ENCODE results near the gene C19orf53.
A peak's percentile ranks its signal among the peaks of the same experiment; 100 is the strongest.

C19orf53 gene

DNA sequence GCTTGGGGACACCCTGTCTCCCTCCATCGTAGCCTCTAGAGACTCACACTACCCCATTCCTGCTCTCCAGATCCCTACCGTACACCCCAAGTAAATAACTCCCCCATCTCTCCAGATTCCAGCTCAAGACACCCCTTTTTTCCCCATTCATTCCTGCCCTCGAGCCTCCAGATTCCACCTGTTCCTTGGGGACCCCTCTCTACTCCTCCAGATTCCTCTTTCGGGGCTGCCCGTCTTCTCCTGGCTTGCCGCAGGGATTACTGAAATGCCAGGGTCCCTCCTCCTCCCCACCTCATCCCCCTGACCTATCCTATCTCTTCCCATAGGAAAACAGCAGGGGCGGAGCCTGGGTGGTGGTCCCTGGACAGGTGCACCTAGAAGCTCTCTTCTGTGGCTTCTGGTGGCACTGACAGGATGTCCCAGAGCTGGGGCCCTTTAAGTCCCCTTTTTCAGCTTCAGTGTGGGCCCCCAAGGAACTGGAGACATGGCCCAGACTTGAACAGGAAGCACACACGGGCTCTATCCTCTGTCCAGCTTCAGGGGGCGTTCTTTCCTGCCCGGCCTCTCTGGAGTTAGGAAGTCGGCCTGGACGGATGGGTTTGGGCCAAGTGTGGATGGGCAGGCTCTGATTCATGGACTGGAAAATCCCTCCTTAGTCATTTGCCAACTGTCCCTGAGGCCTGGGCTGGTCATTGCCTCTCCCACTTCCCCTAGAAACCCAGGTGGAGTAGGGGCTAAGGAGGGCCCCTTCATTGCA is 22.2 kb downstream of the C19orf53 start:
- peak; percentile 61 for DNase-seq

DNA sequence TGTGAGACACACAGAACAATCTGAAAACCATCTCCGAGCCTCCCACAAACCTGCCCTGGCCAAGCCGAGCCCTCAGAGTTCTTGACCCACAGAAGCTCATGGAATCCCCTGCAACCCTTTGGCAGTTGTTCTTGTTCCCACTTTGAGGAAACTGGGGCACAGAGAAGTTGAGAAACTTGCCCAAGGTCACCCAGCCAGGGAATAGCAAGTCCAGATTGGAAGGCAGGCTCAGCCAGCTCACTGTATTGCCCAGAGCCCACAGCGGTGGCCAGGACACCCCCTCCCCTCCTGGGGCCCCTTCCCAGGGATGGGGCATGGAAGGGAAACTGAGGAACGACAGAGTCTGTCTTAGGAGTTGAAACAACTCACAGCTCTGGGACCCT is 22.8 kb downstream of the C19orf53 start:
- DNase-seq = no peak

DNA sequence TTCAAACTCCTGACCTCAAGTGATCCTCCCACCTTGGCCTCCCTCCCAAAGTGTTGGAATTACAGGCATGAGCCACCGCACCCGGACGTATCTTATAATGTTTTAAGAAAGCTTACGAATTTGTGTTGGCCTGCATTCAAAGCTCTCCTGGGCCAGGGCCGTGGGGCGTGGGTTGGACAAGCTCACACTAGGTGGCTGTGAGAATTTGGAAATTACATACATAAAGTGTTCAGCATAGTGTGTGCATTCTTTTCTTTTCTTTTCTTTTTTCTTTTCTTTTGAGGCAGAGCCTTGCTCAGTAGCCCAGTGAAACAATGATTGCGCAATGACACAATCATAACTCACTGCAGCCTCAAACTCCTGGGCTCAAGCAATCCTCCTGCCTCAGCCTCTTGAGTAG is 23.6 kb downstream of the C19orf53 start:
- DNase-seq = peak; percentile 80

DNA sequence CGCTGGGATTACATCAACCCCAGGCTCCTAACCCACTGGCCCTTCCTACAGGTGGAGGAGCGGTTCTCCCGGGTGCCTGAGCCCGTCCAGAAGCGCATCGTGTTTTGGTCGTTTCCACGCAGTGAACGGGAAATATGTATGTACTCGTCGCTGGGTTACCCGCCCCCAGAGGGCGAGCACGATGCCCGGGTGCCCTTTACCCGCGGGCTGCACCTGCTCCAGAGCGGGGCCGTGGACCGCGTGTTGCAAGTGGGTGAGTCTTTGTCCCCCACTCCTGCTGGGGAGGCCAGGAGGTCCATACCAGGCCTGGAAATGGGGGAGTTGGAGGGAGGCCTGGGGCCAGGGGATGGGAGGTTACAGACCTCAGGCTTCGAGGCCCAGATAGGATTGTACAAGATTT is 25.4 kb downstream of the C19orf53 start:
- DNase-seq = no peak

DNA sequence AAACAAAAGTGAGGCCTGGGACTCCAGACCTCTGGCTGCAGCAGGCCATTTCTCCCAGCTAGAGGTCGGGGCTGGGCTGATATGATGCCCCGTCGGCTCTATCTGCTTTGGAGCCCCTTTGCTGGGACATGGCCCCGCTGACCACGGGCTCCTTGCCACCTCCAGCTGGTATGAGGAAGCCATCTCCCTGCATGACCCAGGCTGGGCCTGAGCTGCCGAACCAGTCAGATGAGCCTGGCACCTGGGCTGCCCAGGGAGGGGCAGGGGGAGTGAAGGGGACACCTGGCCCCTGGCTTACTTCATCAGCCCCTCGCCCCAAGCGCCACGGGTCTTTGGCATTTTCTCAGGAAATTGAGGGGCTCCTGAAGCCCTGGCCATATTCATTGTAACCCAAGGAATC is 28.8 kb downstream of the C19orf53 start:
- no peak for DNase-seq

DNA sequence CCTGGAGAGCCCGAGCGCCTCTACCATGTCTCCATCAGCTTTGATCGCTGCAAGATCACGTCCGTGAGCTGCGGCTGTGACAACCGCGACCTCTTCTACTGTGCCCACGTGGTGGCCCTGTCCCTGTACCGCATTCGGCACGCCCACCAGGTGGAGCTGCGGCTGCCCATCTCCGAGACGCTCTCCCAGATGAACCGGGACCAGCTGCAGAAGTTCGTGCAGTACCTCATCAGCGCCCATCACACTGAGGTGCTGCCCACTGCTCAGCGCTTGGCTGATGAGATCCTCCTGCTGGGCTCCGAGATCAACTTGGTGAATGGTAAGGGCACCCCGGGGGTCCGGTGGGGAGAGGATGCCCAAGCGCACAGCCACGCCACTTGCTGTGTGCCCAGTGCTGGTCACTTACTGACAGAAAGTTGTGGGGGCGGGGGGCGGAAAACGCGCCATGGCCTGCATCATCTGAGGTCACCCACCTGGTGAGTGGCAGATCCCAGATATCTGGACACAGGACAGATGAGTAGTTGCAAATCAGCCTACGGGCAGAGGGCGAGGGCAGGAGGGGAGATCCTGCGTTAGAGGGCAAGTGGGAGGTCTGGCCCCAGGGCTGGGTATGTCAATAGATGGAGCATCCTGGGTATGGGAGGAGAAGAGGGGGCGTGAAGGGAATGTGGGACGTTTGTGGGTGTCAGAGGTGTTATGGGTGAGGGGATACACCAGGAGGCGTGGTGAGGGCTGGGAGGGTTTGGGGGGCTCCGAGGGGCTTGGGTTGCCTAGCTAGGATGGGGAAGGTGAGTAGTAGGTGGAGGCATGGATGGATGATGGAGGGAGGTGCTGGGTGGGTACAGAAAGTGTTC is 30.8 kb downstream of the C19orf53 start:
- no peak for DNase-seq

DNA sequence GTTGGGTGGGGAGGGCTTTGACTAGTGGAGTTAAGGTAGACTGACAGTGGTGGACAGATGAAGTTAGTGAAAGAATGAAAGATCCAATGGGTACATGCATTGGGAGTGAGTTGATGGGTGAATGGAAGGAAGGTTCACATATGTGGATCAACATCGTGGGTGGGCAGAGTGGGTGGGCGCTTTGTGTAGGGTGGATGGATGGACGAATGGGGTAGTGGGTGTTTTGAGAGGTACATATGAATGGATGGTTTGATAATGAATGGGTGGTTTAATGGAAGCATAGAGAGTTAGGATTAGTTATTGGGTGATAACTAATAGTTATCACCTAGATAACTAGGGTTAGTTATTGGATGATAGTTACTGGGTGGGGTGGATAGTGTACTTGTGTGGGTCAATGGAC is 32.5 kb downstream of the C19orf53 start:
- DNase-seq = no peak

DNA sequence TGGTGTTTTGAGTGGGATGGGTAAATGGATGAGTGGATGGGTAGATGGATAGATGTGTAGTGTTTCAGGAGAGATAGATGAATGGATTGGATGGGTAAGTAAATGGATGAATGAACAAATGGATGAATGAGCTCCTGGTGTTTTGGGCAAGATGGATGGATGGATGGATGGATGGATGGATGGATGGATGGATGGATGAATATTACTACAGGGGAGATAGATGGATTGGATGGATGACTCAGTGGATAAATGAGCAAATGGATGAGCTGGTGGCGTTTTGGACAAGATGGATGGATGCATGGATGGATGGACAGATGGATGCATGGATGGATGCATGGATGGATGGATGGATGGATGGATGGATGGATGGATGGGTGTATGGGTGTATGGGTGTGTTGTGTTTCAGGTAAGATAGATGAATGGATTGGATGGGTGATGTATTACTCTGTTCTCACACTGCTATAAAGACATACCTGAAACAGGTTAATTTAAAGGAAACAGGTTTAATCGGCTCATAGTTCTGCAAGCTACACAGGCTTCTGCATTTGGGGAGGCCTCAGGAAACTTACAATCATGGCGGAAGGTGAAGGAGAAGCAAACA is 33.3 kb downstream of the C19orf53 start:
- no peak for DNase-seq

DNA sequence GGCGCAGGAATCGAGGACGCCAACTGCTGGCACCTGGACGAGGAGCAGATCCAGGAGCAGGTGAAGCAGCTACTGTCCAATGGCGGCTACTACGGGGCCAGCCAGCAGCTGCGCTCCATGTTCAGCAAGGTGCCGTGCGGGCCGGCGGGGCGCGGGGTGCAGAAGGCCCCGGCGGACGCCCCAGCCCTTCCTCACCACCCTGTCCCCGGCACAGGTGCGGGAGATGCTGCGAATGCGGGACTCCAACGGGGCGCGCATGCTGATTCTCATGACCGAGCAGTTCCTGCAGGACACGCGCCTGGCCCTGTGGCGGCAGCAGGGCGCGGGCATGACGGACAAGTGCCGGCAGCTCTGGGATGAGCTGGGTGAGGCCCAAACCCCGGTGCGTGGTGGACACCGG is 34.6 kb downstream of the C19orf53 start:
- DNase-seq = no peak

DNA sequence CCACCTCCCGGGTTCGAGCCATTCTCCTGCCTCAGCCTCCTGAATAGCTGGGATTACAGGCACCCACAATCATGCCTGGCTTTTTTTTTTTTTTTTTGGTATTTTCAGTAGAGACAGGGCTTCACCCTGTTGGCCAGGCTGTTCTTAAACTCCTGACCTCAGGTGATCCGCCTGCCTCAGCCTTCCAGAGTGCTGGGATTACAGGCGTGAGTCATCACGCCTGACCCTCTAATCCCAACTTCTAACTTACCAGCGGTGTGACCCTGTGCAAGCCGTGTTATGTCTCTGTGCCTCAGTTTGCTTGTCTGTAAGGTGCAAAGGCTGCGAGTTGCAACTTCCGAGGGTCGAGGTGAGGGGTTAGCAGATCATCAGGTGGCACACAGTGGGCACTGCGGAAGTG is 38.3 kb downstream of the C19orf53 start:
- DNase-seq = no peak

DNA sequence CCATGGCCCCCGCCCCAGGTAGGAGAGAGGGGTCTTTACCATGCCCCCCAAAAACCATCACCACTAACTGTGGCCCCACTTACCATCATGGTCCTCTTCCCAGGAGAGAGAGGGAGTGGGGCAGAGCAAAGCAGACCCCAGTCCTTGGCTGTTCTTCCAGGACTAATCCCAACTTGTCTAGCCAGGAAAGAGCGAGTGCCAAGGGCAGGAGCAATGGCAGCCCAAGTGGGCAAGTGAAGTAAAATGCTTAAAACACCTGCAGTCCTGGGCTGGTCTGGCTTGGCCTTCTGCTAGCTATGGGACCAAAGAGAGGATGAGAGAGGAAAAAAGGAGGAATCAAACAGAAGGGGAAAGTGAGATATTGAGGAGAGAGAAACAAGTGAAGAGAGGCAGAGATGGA is 38.9 kb downstream of the C19orf53 start:
- no peak for DNase-seq

DNA sequence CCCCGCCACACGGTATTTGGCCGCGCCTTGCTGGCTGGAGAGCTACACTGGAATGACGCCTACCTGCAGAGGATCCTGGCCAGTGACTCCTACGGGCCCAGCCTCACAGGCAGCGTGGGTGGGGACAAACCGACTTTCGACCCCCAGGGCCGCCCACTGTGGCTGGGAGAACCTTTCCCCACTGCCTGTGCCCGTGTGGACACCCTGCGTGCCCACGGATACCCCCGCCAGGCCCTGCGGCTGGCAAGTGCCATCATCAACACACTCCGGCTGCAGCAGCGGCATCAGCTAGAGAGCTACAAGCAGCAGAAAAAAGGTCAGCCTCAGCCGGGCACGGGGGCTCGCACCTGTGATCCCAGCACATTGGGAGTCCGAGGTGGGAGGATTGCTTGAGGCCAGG is 40.3 kb downstream of the C19orf53 start:
- DNase-seq = no peak

DNA sequence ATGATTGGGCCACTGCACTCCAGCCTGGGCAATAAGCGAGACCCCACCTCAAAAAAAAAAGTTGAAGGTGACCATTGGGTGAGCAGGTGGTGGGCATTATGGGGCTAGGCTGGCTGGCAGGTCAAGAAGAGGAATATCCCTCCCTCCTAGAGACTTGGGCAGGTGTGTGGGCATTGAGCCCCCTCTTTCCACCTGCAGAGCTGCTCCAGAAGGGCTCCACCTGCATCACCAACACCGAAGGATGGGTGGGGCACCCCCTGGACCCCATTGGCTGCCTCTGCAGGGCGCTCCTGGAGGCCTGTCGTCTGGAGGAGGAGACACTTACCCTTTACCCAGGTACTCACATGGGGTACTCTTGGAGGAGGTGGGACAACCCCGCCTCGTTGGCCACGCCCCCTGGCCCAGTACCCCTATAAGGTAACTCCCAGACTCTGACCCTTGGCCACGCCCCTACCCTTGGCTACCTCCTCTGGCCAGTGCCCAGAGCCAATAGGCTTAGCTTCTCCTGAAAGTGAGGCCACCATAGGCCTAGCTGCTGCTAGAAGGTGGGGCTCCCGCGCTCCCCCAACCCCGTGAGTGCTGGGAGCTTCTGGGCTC is 42.9 kb downstream of the C19orf53 start:
- DNase-seq = no peak

DNA sequence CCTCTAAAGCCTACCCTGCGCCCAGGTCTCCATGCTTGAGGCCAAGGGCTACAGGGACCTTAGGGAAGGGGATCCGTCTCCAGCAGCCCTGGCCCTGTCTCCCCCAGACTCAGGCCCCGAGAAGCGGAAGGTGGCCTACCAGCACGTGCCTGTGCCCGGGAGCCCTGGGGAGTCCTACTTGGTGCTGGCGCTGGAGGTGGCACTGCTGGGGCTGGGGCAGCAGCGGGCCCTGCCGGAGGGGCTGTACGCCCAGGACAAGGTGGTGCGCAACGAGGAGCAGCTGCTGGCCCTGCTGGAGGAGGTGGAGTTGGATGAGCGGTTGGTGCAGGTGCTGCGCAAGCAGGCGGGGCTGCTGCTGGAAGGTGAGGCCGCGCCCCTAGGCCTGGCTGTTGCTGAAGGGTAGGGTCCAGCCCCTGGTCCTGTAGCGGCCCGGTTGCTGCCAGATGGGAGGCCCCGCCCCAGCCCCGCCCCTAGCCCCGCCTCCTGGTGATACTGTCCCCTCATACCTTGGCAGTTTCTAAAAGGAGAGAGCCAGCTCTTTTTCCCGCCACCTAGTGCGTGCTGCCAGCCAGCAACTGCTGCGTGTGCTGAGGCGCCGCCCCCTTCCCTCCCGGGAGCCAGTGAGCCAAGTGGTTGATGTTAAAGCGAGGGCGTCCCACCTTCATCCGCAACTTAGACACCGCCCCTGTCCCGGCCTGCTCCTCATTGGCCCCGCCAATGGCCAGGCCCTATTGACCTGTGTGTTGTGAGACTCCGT is 43.5 kb downstream of the C19orf53 start:
- DNase-seq = no peak

DNA sequence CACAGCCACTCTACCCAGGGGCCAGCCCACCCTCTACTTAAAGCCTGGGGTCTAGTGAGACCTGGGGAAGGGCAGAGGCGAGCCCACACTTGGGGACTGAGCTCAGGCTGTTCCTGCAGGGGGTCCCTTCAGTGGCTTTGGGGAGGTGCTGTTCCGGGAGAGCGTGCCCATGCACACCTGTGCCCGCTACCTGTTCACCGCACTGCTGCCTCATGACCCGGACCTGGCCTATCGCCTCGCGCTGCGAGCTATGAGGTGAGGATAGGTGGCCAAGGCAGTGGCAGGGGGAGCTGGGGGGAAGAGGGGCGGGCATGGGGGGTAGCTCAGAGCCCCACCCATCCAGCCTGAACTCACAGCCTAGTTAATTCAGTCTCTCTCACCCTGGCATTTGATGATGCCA is 45.0 kb downstream of the C19orf53 start:
- no peak for DNase-seq

DNA sequence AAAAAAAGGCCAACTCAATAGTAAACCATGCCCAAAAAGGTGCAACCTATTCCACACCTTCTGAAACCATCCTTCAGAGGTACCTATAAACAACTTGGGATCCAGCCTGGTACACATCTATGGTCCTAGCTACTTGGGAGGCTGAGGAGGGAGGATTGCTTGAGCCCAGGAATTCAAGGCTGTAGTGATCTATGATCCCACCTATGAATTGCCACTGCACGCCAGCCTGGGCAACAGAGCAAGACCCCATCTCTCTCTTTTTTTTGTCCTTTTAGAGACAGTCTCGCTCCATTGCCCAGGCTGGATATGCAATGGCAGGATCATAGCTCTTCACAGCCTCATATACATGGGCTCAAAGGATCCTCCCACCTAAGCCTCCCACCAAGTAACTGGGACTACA is 47.0 kb downstream of the C19orf53 start:
- DNase-seq = no peak

DNA sequence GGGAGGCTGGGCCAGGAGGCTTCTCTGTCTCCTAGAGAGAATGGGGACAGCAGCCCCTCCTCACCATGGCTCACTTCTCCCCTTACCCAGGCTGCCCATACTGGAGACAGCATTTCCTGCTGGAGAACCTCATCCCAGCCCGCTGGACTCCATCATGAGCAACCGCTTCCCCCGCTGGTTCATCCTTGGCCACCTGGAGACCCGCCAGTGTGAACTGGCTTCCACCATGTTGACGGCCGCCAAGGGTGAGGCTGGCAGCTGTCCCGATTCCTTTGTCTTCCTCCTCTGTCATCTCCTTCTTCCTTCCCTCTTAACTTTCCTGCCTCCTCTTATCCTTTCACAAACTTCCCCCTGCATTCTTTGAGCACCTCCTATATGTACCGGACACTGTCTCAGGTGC is 49.0 kb downstream of the C19orf53 start:
- DNase-seq = no peak

DNA sequence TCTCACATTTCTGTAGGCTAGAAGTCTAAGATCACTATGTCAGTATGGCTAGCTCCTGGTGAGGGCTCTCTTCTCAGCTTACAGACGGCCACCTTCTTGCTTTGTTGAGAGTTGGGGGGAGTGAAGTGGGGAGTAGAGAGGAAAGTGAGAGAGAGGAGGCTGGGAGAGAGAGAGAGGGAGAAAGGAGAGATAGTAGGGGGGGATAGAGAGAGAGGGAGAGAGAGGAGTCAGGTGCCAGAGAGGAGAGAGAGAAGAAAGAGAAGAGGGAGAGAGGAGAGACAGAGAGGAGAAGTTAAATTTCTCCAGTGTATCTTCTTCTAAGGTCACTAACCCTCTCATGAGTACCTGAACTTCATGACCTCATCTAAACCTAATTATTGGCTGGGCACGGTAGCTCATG is 49.6 kb downstream of the C19orf53 start:
- DNase-seq = no peak

DNA sequence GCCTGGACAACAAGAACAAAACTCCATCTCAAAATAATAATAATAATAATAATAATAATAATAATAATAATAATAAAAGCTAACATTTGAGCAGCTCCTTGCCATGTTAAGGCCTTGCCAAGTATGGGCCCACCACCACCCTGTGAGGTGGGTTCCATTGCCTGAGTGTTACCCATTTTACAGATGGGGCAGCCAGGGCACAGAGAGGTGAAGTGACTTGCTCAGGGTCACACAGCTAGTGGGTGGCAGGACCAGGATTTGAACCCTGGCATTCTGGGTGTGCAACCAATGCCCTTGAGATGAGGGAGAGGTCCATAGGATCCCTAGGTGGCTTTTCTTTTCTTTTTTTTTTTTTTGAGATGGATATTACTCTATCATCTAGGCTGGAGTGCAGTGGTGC is 50.4 kb downstream of the C19orf53 start:
- DNase-seq = no peak

DNA sequence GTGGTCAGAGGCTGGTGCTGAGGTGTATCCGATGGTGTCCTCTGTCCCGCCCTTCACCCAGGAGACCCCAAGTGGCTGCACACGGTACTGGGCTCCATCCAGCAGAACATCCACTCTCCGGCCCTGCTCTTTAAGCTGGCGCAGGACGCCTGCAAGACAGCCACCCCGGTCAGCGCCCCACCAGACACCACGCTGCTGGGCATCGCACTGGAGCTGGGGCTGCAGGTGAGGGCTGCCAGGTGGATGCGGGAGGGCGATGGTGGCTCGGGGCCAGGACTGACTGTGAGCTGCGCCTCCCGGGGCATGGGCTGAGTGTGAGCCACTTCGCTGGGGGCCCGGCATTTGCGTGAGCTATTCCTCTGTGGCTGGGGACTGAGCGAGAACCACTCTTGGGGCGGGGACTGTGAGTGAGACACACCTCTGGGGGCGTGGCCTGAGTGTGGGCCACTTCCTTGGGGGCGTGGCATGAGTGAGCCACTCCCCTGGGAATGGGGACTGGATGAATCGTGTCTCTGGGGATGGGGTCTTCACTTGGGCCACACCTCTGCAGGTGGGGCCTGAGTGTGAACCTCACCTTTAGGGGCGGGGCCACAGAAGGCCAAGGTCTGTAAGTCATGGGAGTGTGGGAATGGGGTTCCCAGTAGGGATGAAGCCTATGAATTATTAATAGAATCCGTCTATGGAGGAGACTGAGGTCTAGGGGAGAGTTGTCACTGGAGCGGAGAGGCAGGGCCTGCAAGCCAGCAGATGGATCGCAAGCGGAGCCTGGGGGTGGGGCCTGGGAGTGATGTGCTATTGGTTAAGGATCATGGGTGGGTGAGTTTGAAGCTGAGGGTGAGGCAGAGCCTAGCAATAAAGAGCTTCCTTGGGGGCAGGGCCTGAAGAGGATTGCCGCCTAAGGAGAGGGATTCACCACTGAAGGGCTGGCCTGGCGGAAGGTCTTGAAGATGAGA is 51.5 kb downstream of the C19orf53 start:
- peak; percentile 63 for DNase-seq

DNA sequence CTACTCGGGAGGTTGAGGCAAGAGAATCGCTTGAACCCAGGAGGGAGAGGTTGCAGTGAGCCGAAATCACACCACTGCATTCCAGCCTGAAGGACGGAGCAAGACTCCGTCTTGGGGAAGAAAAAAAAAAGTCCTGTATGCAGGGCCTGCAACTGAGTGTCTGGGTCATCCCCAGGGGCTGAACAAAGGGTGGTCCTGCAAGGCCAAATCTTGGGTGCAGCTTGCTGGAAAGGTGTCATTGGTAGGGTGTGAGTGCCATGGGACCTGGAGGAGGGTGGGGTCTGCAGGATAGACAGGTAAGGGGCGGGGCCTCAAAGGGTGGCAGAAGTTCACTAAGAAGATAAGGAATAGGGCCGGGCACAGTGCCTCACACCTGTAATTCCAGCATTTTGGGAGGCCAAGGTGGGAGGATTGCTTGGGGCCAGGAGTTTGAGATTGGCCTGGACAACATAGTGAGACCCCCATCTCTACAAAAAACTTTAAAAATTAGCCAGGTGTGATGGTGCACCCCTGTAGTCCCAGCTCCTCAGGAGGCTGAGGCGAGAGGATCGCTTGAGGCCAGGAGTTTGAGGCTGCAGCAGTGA is 52.5 kb downstream of the C19orf53 start:
- DNase-seq = no peak
